ENCODE data around the gene HPSE2. TPM values are rescaled to one million over a fixed set of nuclear protein-coding genes. Genes with fewer than 3 reads are reported as not detected.

The HPSE2 gene
- polyA plus RNA-seq, 1 of the 3 experiments (the other 2 are of a cell fraction), result not detected

DNA sequence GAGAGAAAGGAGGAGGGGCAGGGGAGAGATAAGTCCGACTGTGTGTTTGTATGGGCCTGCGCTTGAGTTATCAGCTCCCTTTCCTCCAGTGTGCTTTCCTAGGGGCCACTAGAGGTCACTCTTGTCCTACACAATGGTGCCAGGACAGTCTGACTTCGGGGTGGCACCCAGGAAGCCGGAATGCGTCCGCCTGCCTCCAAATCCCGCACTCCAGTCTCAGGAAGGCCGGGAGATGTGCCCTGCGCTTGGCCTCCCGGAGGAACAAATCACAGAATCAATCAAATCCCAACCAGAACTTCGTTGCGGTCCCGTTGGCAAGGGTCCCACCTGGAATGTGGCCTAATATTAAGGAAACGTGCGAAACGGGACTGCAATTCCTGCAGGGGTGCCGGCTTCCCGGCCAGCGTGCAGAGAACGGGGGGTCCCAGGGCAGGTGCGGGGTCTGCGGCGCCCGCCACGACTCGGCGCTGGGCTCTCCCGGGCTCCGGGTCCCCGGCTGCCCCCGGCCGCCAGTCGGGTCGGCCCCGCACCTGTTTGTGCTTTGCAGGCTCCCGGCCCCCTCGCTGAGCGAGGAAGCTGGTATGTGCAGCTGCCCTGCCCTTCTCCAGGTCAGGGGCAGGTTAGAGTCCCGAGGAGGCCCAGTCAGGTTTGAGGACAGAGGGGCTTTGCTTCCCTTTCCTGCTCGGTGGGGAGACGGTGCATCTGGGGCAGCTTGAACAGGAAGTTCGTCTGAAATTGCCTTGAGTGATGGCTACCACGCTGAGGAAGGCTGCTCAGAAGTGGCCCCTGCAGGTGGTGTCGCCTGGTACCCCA lies 767.9 kb downstream of the HPSE2 start:
- Histone ChIP-seq H3K4me3 (ENCODE audit: low read depth in 2 of 2, low read length in 1 of 2) (peak overlapping the region; percentile 56 to 60), H3K27ac (ENCODE audit: low read depth in 2 of 2, low read length in 1 of 2) (no peak overlapping the region), H3K36me3 (replicated peaks in 1 of 2; ENCODE audit: control insufficient read depth in 1 of 2, insufficient read depth in 2 of 2, low read length in 1 of 2) (no peaks in the 10 kb centered on the region), H2AFZ (ENCODE audit: low read depth) (peak overlapping the region; percentile 76), H3K4me1 (ENCODE audit: control insufficient read depth in 1 of 2, insufficient read depth in 2 of 2, low read depth in 1 of 2, low read length in 1 of 2) (no peaks in the 10 kb centered on the region; a peak in 1 of 4 replicates), H4K20me1 (ENCODE audit: insufficient read depth) (no peaks in the 10 kb centered on the region), H3K27me3 (ENCODE audit: insufficient read depth) (peaks cover 18% of the 10 kb centered on the region; the same call in 1 of the 2 replicates), H3K9me2 (no peaks in the 10 kb centered on the region), H3K9ac (no peak overlapping the region), H3K9me3 (no peaks in the 10 kb centered on the region), H3K4me2 (peak overlapping the region; percentile 79), H3F3A (replicated peaks; ENCODE audit: insufficient read depth) (no peaks in the 10 kb centered on the region), H3K79me2 (ENCODE audit: insufficient read depth) (no peaks in the 10 kb centered on the region)
- ChIA-PET POLR2A (interaction anchor here (0.6 to 1.0 kb wide), 2 partner anchors 105 to 127 kb away, joined by 3 read pairs; no protein-coding TSS in a partner anchor), CTCF (interaction anchor here (0.6 to 5.2 kb wide), 85 partner anchors 9 to 1603 kb away, joined by 3 to 42 read pairs (median 4); partner anchors contain the start of genes ENTPD7, HPS1 and HPSE2)
- peak; percentile 88 for DNase-seq
- 4% methylated on average over 18 of the region's 44 CpGs for WGBS (ENCODE audit: low lambda C conversion rate)
- no peak for TF ChIP-seq GATA2 (CRISPR knock-in tag; IDR thresholded peaks at IDR 0.05)
- no peak for TF ChIP-seq JUND (IDR thresholded peaks at IDR 0.05)
- no peak for TF ChIP-seq NRF1 (IDR thresholded peaks at IDR 0.05; ENCODE audit: low read depth, low read length)
- no peak for TF ChIP-seq EP300 (IDR thresholded peaks at IDR 0.05; ENCODE audit: borderline replicate concordance in 1 of 2, low read depth in 1 of 2, low read length in 1 of 2)
- TF ChIP-seq, protein P1, sequence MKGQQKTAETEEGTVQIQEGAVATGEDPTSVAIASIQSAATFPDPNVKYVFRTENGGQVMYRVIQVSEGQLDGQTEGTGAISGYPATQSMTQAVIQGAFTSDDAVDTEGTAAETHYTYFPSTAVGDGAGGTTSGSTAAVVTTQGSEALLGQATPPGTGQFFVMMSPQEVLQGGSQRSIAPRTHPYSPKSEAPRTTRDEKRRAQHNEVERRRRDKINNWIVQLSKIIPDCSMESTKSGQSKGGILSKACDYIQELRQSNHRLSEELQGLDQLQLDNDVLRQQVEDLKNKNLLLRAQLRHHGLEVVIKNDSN (IDR thresholded peaks at IDR 0.05; ENCODE audit: borderline replicate concordance, low read depth), result no peak
- TF ChIP-seq, protein P2, sequence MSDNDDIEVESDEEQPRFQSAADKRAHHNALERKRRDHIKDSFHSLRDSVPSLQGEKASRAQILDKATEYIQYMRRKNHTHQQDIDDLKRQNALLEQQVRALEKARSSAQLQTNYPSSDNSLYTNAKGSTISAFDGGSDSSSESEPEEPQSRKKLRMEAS (IDR thresholded peaks at IDR 0.05; ENCODE audit: low read depth), result no peak
- no peak for TF ChIP-seq RFX5 (IDR thresholded peaks at IDR 0.05; ENCODE audit: low read length)
- TF ChIP-seq, protein P3, sequence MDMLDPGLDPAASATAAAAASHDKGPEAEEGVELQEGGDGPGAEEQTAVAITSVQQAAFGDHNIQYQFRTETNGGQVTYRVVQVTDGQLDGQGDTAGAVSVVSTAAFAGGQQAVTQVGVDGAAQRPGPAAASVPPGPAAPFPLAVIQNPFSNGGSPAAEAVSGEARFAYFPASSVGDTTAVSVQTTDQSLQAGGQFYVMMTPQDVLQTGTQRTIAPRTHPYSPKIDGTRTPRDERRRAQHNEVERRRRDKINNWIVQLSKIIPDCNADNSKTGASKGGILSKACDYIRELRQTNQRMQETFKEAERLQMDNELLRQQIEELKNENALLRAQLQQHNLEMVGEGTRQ (IDR thresholded peaks at IDR 0.05; ENCODE audit: borderline replicate concordance, low read depth, low read length), result no peak
- TF ChIP-seq FOXJ3 (CRISPR knock-in tag; IDR thresholded peaks at IDR 0.05), result no peak
- peak; percentile 95 for TF ChIP-seq RAD21 (IDR thresholded peaks at IDR 0.05; ENCODE audit: low read length)
- TF ChIP-seq TCF12 (IDR thresholded peaks at IDR 0.05), result no peak
- TF ChIP-seq RCOR1 (IDR thresholded peaks at IDR 0.05; ENCODE audit: low read length), result no peak
- peak; percentile 48 for TF ChIP-seq CHD2 (IDR thresholded peaks at IDR 0.05; ENCODE audit: low read length, partially characterized antibody)
- no peak for TF ChIP-seq FOXM1 (IDR thresholded peaks at IDR 0.05; ENCODE audit: low read depth)
- TF ChIP-seq, protein P4, sequence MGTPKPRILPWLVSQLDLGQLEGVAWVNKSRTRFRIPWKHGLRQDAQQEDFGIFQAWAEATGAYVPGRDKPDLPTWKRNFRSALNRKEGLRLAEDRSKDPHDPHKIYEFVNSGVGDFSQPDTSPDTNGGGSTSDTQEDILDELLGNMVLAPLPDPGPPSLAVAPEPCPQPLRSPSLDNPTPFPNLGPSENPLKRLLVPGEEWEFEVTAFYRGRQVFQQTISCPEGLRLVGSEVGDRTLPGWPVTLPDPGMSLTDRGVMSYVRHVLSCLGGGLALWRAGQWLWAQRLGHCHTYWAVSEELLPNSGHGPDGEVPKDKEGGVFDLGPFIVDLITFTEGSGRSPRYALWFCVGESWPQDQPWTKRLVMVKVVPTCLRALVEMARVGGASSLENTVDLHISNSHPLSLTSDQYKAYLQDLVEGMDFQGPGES (IDR thresholded peaks at IDR 0.05; ENCODE audit: low read depth, low read length), result no peak
- TF ChIP-seq NFIC (IDR thresholded peaks at IDR 0.05; ENCODE audit: borderline replicate concordance), result no peak
- TF ChIP-seq, protein P5, sequence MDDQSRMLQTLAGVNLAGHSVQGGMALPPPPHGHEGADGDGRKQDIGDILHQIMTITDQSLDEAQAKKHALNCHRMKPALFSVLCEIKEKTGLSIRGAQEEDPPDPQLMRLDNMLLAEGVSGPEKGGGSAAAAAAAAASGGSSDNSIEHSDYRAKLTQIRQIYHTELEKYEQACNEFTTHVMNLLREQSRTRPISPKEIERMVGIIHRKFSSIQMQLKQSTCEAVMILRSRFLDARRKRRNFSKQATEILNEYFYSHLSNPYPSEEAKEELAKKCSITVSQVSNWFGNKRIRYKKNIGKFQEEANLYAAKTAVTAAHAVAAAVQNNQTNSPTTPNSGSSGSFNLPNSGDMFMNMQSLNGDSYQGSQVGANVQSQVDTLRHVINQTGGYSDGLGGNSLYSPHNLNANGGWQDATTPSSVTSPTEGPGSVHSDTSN (IDR thresholded peaks at IDR 0.05), result no peak
- TF ChIP-seq TAF1 (IDR thresholded peaks at IDR 0.05; ENCODE audit: borderline replicate concordance, low read depth, low read length), result no peak
- TF ChIP-seq SIN3A (IDR thresholded peaks at IDR 0.05; ENCODE audit: borderline replicate concordance, low read depth, low read length), result no peak
- TF ChIP-seq GABPA (IDR thresholded peaks at IDR 0.05; ENCODE audit: low read depth), result no peak
- no peak; the same call in 1 of the 2 replicates for TF ChIP-seq ELF1 (IDR thresholded peaks at IDR 0.05)
- TF ChIP-seq EZH2phosphoT487 (IDR thresholded peaks at IDR 0.05; ENCODE audit: borderline replicate concordance, low read depth), result no peak
- no peak for TF ChIP-seq RXRA (IDR thresholded peaks at IDR 0.05; ENCODE audit: borderline replicate concordance, low read depth)
- 0 out of 2 replicates have a peak, but pooled peaks have one; percentile 33 for TF ChIP-seq MXI1 (IDR thresholded peaks at IDR 0.05; ENCODE audit: low read depth, low read length)
- 0 out of 2 replicates have a peak, but pooled peaks have one; percentile 24 for TF ChIP-seq TEAD4 (IDR thresholded peaks at IDR 0.05; ENCODE audit: borderline replicate concordance, insufficient read depth)
- no peak for TF ChIP-seq YY1 (IDR thresholded peaks at IDR 0.05; ENCODE audit: low read depth)

Data from SK-N-SH (cell line).